Measurements from ENCODE around the gene CCL5. TPM values are rescaled to one million over a fixed set of nuclear protein-coding genes. Genes with fewer than 3 reads are reported as not detected.

The CCL5 gene
- total and polyA plus RNA-seq, 7 donors = 1.8 to 15.5 (median 2.9) TPM; not detected in 1

GRCh38 chr17:35875072-35875799 lies 4.9 kb downstream of the CCL5 start:
- H3K4me3 ChIP-seq = no peak overlapping the region
- no peaks in the 10 kb centered on the region for H3K9me3 ChIP-seq
- WGBS, 2 donors = 52 to 67% methylated on average over 5 of the region's 5 CpGs
- H3K27ac ChIP-seq = no peak overlapping the region
- H3K27me3 ChIP-seq = no peaks in the 10 kb centered on the region
- DNase-seq = no peak
- TF ChIP-seq POLR2A (IDR thresholded peaks at IDR 0.05) (no peak), EP300 (IDR thresholded peaks at IDR 0.05) (no peak), CTCF (IDR thresholded peaks at IDR 0.05) (no peak), POLR2AphosphoS5 (IDR thresholded peaks at IDR 0.05) (no peak)
- H3K4me1 ChIP-seq = no peaks in the 10 kb centered on the region
- H3K36me3 ChIP-seq = no peaks in the 10 kb centered on the region
- intact Hi-C loops (cut with DNase I) = no loop called here

DNA sequence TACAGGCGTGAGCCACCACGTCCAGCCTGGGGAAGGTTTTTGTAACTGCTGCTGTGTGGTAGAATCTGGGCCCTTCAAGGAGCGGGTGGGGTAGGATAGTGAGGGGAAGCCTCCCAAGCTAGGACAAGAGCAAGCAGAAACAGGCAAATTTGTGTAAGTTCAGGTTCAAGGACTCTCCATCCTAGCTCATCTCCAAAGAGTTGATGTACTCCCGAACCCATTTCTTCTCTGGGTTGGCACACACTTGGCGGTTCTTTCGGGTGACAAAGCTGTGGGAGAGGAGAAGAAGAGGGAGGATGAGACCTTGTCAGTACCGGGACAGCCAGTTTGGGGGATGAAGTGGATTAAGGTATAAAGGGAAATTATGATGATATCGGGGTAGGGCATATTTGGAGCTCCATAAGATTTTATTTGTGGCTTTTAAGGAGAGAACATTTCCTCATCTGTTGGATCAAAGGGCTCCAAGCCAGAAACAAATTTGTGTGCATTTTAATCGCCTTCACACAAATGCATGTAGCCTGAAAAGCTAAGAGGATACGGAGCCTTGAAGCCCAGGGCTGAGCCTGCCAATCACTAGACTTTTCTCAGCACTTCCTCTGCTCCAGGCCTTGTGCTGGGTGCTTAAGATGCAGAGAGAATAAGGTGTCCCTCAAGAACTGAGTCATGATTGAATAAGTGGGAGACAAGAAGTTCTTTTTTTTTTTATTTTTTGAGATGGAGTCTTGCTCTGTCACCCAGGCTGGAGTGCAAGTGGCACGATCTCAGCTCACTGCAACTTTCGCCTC lies 7.8 kb downstream of the CCL5 start:
- 96% methylated on average over 12 of the region's 12 CpGs for WGBS, 2 donors

GRCh38 chr17:35870906-35871819 lies 9.0 kb downstream of the CCL5 start:
- H3K4me1 ChIP-seq = peaks cover 0 to 5% (median 2%) of the 10 kb centered on the region in 4 donors
- DNase-seq = no peak
- no peaks in the 10 kb centered on the region for H3K27me3 ChIP-seq
- H3K36me3 ChIP-seq = no peaks in the 10 kb centered on the region
- intact Hi-C loops (cut with DNase I) = no loop called here
- no peak overlapping the region for H3K4me3 ChIP-seq
- 58 to 82% methylated on average over 8 of the region's 8 CpGs for WGBS, 2 donors
- H3K9me3 ChIP-seq = no peaks in the 10 kb centered on the region
- TF ChIP-seq POLR2AphosphoS5 (IDR thresholded peaks at IDR 0.05) = no peak
- no peak overlapping the region for H3K27ac ChIP-seq

More for the DNA sequence above, 7.8 kb downstream of the CCL5 start:
- intact Hi-C loops (cut with DNase I) = no loop called here
- Histone ChIP-seq H3K27ac (no peak overlapping the region), H3K4me3 (no peak overlapping the region), H3K4me1 (no peaks in the 10 kb centered on the region), H3K9me3 (no peaks in the 10 kb centered on the region), H3K27me3 (no peaks in the 10 kb centered on the region), H3K36me3 (no peaks in the 10 kb centered on the region)
- TF ChIP-seq POLR2A (IDR thresholded peaks at IDR 0.05) = no peak
- no peak for TF ChIP-seq POLR2AphosphoS5 (IDR thresholded peaks at IDR 0.05)
- TF ChIP-seq EP300 (IDR thresholded peaks at IDR 0.05) = no peak
- no peak for TF ChIP-seq CTCF (IDR thresholded peaks at IDR 0.05)
- no peak for DNase-seq

- no peak for DNase-seq
- Histone ChIP-seq H3K9me3 (no peaks in the 10 kb centered on the region), H3K27me3 (no peaks in the 10 kb centered on the region), H3K27ac (no peak within 1 kb of the TSS), H3K36me3 (no peaks in the 10 kb centered on the region), H3K4me1 (peaks cover 0 to 11% (median 3%) of the 10 kb centered on the region in 4 donors), H3K4me3 (no peak within 1 kb of the TSS)
- TF ChIP-seq EP300 (IDR thresholded peaks at IDR 0.05) = no peak
- TF ChIP-seq POLR2AphosphoS5 (IDR thresholded peaks at IDR 0.05) = no peak
- no peak for TF ChIP-seq CTCF (IDR thresholded peaks at IDR 0.05)
- no peak for TF ChIP-seq POLR2A (IDR thresholded peaks at IDR 0.05)
- intact Hi-C loops (cut with DNase I) = no loop called here
- WGBS, 2 donors = 86 to 90% methylated on average over 3 of the region's 3 CpGs
Observed at GRCh38 chr17:35868737-35869136, 11.4 kb downstream of the CCL5 start, which contains the start of gene HEATR9. HEATR9 (minus strand) TSS chr17:35868891; CDS start chr17:35868742, 149 bp downstream.

Data from sigmoid colon (tissue), 7 donors.